PFSK-1 (cell line): ENCODE measurements around the gene APOL3.

Experiments used
- FOXP2 ChIP-seq: optimal IDR thresholded peaks from 2 replicates; pipeline ENCODE3; 2011; ENCODE audit warnings: borderline replicate concordance, control low read depth, inconsistent platforms; ENCODE audit not compliant: insufficient read depth; ENCODE audit errors: extremely low read length, extremely low read depth
- POLR2AphosphoS5 ChIP-seq: IDR thresholded peaks from 2 replicates; pipeline ENCODE4 v1.6.1; 2012; ENCODE audit warnings: low read depth, mild to moderate bottlenecking, control low read depth, low read length, moderate library complexity
- REST ChIP-seq, 2 experiments: IDR thresholded peaks; 2 replicates each; pipeline versions ENCODE4 v1.6.1 to v1.8.0; 2011 to 2012; ENCODE audit warnings: low read depth in 2 of 2, low read length in 2 of 2, control low read depth in 1 of 2, inconsistent platforms in 1 of 2, mild to moderate bottlenecking in 1 of 2, moderate library complexity in 1 of 2; ENCODE audit not compliant: insufficient read depth in 1 of 2
- SIN3A ChIP-seq: IDR thresholded peaks from 2 replicates; pipeline ENCODE4 v1.6.1; 2012; ENCODE audit warnings: mild to moderate bottlenecking, low read length, moderate library complexity, borderline replicate concordance; ENCODE audit not compliant: insufficient read depth
- TAF1 ChIP-seq: IDR thresholded peaks from 2 replicates; pipeline ENCODE4 v1.6.1; 2012; ENCODE audit warnings: low read length, control low read depth, borderline replicate concordance; ENCODE audit not compliant: insufficient read depth

APOL3 gene

DNA sequence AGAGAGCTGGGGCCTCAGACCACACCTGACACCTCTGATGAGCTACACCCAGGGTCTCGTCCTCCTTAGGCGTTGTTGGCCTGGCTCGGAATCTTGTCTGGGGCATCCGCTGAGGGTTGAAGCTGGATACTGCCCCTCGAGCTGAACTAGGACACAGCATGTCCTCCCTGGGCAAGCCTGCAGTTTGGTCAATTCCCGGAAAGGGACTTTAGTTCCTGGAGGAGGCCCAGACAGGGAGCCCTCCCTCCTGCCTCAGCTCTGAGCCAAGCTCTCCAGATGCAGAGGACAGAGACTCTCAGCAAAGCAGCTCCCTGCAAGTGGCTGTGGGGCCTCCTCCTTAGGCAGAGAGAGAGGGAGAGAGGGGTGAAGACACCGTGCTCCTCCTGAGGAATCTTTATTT, 4.9 kb downstream of the APOL3 start:
- TF ChIP-seq SIN3A (no peak), FOXP2 (no peak), TAF1 (no peak), POLR2AphosphoS5 (no peak), REST (IDR thresholded peaks at IDR 0.05; ENCODE audit: insufficient read depth in 1 of 2, low read depth in 2 of 2, low read length in 2 of 2) (no peak)

- no peak for TF ChIP-seq SIN3A
- no peak for TF ChIP-seq FOXP2
- TF ChIP-seq REST (IDR thresholded peaks at IDR 0.05; ENCODE audit: insufficient read depth in 1 of 2, low read depth in 2 of 2, low read length in 2 of 2): no peak
- no peak for TF ChIP-seq TAF1
- TF ChIP-seq POLR2AphosphoS5: no peak
Observed at GRCh38 chr22:36154423-36154945, 6.1 kb downstream of the APOL3 start.

GRCh38 chr22:36153501-36154422, 6.8 kb downstream of the APOL3 start:
- TF ChIP-seq TAF1 (no peak), POLR2AphosphoS5 (no peak), REST (IDR thresholded peaks at IDR 0.05; ENCODE audit: insufficient read depth in 1 of 2, low read depth in 2 of 2, low read length in 2 of 2) (no peak), FOXP2 (no peak), SIN3A (no peak)

GRCh38 chr22:36152088-36152487, 8.5 kb downstream of the APOL3 start:
- TF ChIP-seq TAF1 (no peak), REST (IDR thresholded peaks at IDR 0.05; ENCODE audit: insufficient read depth in 1 of 2, low read depth in 2 of 2, low read length in 2 of 2) (no peak), POLR2AphosphoS5 (no peak), FOXP2 (no peak), SIN3A (no peak)
